Neural progenitor cell (in vitro differentiated cells): Measurements from ENCODE around the gene SEZ6L.

ENCODE experiments used
- EZH2phosphoT487 ChIP-seq: fragments of 200-600 bp; sonication (generic); IDR thresholded peaks from 2 replicates; pipeline ENCODE4 v1.6.1; 2017; ENCODE audit warnings: antibody characterized with exemption
- TF ChIP-seq, protein P1 (sequence below): fragments of 200-600 bp; sonication (generic); IDR thresholded peaks from 2 replicates; pipeline ENCODE4 v1.5.1; 2017; ENCODE audit warnings: antibody characterized with exemption, mild to moderate bottlenecking

GRCh38 chr22:26185190-26185589, 15.9 kb downstream of the SEZ6L start:
- TF ChIP-seq, protein P1, sequence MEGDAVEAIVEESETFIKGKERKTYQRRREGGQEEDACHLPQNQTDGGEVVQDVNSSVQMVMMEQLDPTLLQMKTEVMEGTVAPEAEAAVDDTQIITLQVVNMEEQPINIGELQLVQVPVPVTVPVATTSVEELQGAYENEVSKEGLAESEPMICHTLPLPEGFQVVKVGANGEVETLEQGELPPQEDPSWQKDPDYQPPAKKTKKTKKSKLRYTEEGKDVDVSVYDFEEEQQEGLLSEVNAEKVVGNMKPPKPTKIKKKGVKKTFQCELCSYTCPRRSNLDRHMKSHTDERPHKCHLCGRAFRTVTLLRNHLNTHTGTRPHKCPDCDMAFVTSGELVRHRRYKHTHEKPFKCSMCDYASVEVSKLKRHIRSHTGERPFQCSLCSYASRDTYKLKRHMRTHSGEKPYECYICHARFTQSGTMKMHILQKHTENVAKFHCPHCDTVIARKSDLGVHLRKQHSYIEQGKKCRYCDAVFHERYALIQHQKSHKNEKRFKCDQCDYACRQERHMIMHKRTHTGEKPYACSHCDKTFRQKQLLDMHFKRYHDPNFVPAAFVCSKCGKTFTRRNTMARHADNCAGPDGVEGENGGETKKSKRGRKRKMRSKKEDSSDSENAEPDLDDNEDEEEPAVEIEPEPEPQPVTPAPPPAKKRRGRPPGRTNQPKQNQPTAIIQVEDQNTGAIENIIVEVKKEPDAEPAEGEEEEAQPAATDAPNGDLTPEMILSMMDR: no peak
- TF ChIP-seq EZH2phosphoT487: no peak
